ENCODE results near the gene SPATA32.

- TF ChIP-seq ZFX (IDR thresholded peaks at IDR 0.05) = no peak
- TF ChIP-seq, protein P1, sequence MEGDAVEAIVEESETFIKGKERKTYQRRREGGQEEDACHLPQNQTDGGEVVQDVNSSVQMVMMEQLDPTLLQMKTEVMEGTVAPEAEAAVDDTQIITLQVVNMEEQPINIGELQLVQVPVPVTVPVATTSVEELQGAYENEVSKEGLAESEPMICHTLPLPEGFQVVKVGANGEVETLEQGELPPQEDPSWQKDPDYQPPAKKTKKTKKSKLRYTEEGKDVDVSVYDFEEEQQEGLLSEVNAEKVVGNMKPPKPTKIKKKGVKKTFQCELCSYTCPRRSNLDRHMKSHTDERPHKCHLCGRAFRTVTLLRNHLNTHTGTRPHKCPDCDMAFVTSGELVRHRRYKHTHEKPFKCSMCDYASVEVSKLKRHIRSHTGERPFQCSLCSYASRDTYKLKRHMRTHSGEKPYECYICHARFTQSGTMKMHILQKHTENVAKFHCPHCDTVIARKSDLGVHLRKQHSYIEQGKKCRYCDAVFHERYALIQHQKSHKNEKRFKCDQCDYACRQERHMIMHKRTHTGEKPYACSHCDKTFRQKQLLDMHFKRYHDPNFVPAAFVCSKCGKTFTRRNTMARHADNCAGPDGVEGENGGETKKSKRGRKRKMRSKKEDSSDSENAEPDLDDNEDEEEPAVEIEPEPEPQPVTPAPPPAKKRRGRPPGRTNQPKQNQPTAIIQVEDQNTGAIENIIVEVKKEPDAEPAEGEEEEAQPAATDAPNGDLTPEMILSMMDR (conservative IDR thresholded peaks at IDR 0.05) = no peak
Measured at GRCh38 chr17:45308840-45309239, 46.9 kb upstream of the SPATA32 start.

All from C4-2B (cell line).